Omental fat pad (tissue), 3 donors: ENCODE measurements around the gene MTCL3.

ENCODE experiments used
- ATAC-seq: fragments of 150-250 bp; one replicate; pipeline ENCODE4 v1.9.1; 2016; ENCODE audit warnings: mild to moderate bottlenecking, moderate library complexity; ENCODE audit not compliant: low FRiP score
- DNase-seq: peaks from one replicate; pipeline ENCODE4 v3.0.0-alpha.2; 2019; ENCODE audit warnings: low spot score
- TF ChIP-seq, protein P1 (sequence below), 3 donors: fragments of 450-650 bp; IDR thresholded peaks; one replicate each; pipeline ENCODE4 v1.5.1; 2016 to 2017; ENCODE audit warnings: antibody characterized with exemption in 3 of 3, mild to moderate bottlenecking in 3 of 3, moderate library complexity in 2 of 3

Gene MTCL3

DNA sequence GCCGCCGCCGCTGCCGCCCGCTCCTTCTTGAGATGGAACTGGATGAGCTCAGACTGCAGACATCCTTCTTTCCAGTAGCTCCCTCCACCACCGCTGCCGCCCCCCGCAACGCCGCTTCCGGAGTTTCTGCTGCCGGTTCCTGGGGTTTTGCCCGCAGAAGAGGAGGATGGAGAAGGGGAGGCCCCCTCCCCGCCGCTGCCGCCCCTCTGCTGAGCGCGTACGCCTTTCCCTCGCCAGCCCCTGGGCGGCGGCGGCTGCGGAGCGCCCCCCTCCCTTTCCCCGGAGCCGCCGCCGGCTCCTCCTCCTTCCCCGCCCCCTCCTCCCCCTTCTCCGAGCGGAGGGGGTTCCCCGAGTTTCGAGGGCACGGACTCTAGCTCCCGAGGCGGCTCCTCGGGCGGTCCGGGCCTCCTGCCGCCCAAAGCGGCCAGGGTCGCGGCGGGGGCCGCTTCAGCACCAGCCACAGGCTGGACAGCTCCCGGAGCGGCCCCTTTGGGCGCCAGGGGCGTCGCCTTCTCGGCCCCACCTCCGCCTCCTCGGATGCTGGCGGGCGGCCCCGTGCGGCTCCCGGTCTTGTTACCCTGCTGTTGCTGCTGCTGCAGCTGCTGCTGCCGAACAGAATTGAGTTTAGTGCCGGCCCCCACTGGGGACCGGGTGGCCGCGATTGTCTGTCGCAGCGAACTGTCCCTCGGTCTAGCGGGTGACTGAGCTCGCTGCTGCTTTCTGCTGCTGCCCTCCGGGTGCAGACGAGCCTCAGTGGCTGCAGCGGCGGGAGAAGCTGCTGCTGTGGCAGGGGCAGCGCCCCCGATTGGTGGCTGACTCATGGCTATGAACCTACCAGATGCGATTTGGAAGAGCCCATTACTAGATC is 3.1 kb downstream of the MTCL3 start:
- DNase-seq, result no peak
- TF ChIP-seq, protein P1, sequence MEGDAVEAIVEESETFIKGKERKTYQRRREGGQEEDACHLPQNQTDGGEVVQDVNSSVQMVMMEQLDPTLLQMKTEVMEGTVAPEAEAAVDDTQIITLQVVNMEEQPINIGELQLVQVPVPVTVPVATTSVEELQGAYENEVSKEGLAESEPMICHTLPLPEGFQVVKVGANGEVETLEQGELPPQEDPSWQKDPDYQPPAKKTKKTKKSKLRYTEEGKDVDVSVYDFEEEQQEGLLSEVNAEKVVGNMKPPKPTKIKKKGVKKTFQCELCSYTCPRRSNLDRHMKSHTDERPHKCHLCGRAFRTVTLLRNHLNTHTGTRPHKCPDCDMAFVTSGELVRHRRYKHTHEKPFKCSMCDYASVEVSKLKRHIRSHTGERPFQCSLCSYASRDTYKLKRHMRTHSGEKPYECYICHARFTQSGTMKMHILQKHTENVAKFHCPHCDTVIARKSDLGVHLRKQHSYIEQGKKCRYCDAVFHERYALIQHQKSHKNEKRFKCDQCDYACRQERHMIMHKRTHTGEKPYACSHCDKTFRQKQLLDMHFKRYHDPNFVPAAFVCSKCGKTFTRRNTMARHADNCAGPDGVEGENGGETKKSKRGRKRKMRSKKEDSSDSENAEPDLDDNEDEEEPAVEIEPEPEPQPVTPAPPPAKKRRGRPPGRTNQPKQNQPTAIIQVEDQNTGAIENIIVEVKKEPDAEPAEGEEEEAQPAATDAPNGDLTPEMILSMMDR (IDR thresholded peaks at IDR 0.05), result no peak
- peak; percentile 72 for ATAC-seq

DNA sequence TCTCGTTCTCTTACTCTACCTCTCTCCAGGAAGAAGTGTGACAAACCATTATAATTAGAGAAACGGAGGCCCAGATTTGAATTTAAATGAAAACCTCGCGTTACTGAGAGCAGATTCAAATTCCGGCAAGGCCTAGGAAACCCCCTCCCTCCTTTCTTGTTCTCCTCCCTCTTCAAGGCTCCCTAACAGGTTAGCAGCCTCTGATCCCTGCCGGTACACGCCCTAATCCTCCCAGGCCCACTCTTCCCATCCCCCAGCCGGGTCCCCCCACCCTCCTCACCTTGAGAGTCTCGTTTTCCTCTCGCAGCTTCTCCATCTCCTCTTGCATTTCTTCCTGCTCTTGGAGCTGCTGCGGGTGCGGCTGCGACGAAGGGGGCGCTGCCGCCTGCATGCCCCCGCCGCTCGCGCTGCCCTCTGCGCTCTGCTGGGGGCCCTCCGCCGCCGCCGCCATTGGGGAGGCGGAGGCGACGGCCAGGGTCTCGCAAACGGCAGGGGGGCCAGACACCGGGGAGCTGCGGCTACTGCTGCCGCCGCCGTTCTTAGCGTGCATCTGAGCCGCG is 3.8 kb downstream of the MTCL3 start:
- ATAC-seq (peak; percentile 17), DNase-seq (no peak)
- TF ChIP-seq, protein P1 (IDR thresholded peaks at IDR 0.05), result no peak

DNA sequence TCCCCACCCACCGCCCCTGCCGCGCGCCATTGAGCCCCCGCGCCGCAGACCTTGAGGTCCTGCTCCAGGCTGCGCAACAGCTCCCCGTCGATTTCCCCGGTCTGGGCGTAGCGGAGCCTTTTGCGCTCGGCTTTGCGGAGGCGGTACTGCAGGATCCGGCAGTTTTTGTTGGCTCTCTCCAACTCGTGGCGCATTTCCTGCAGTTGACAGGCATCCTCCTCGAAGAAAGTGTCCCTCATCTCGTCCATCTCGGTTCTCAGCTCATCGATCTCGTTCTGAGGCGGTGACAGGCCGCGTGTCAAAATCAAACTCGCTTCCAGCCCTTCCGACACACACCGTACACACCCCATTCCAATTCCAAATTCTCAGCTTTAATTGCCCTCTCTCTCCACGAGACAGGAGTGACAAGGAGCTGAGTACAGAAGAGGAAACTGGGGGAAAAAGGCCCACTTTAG is 4.3 kb downstream of the MTCL3 start:
- no peak for ATAC-seq
- no peak for DNase-seq

DNA sequence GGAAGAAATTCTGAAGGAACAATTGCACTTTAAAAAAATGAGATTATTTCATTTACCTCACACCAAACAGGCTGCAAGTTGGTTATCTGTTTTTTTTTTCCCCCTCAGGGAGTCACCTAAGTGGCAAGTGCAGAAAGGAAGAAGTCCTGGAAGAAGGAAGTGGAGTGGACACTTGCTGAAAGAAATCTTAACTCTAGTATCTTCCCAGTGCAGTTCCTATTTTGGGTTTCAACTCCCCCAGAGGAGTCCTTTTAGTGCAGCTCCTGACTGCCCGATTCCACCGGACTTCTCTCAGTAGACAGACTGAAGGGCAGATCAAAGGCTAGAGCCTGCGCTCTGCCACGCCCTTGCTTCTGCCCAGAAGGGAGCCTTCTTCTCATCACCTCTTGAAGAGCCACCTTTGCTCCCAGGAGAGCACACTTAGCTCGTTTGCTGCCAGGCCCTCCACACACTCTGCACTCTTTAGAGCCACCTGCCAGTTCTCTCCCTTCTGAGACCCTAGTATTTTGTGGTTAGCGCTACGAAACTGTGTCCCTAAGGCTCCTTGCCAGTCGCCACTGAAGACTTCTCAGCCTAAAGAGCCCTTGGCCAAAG is 4.9 kb downstream of the MTCL3 start:
- TF ChIP-seq, protein P1 (IDR thresholded peaks at IDR 0.05), result no peak
- ATAC-seq (no peak), DNase-seq (no peak)

More for the DNA sequence above, 4.3 kb downstream of the MTCL3 start:
- TF ChIP-seq, protein P1 (IDR thresholded peaks at IDR 0.05), result no peak

DNA sequence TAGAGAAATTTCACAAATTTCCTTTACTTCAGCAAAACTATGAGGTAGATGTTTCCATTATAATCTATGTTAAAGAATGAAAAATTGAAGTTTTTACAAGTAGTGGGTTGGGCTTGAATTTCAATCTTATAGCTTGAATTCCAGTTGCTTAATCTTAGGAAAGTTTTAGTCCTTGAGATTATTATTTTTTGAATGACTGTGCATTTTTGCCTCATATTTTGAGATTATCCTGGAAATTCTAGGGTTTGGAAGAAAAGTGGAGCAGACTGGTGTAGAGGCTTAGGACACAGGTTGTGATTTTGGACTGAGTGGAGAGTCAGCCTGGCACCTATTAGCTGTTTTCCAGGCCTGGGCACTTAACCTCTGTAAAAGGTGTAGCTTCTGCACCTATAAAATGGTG is 5.7 kb downstream of the MTCL3 start:
- no peak for ATAC-seq
- no peak for DNase-seq

DNA sequence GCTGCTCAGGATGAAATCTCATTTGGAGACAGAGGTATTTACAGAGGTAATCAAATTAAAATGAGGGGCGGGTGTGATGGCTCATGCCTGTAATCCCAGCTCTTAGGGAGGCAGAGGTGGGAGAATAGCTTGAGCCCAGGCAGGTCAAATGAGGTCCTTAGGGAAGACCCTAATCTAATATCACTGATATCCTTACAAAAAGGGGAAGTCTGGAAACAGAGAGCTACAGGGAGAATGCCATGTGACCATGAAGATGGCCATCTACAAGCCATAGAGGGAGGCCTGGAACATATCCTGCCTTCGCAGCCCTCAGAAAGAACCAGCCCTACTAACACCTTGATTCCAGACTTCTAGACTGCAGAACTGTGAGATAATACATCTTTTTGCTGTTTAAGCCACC is 8.3 kb downstream of the MTCL3 start:
- ATAC-seq (no peak), DNase-seq (no peak)
- TF ChIP-seq, protein P1 (IDR thresholded peaks at IDR 0.05), result no peak

More for the DNA sequence above, 5.7 kb downstream of the MTCL3 start:
- TF ChIP-seq, protein P1 (IDR thresholded peaks at IDR 0.05), result no peak
